ENCODE measurements around the gene GMNC.

GMNC gene

GRCh38 chr3:190848870-190849269, 13.6 kb downstream of the GMNC start:
- no peak for DNase-seq

GRCh38 chr3:190847436-190847835, 15.1 kb downstream of the GMNC start:
- no peak for DNase-seq

GRCh38 chr3:190840146-190840545, 22.3 kb downstream of the GMNC start:
- no peak for DNase-seq

GRCh38 chr3:190831225-190831624, 31.3 kb downstream of the GMNC start:
- no peak for DNase-seq

GRCh38 chr3:190830031-190830430, 32.5 kb downstream of the GMNC start:
- DNase-seq, result no peak

- DNase-seq, result no peak
Observed at GRCh38 chr3:190826018-190826417, 36.5 kb downstream of the GMNC start.

GRCh38 chr3:190825386-190826016, 37.0 kb downstream of the GMNC start:
- no peak for DNase-seq

- DNase-seq, result no peak
Observed at GRCh38 chr3:190811775-190812480, 50.6 kb downstream of the GMNC start.

- no peak for DNase-seq
Observed at GRCh38 chr3:190810957-190811356, 51.5 kb downstream of the GMNC start.

- no peak for DNase-seq
Observed at GRCh38 chr3:190809351-190809750, 53.1 kb downstream of the GMNC start.

GRCh38 chr3:190807719-190808375, 54.6 kb downstream of the GMNC start:
- DNase-seq, result no peak
